Smooth muscle cell (in vitro differentiated cells): ENCODE measurements around the gene CPM. TPM values are rescaled to one million over a fixed set of nuclear protein-coding genes. Genes with fewer than 3 reads are reported as not detected.

ENCODE experiments used
- DNase-seq: peaks from one replicate; lab custom pipeline; 2025; ENCODE audit not compliant: unreplicated experiment; lab: John Stamatoyannopoulos, UW
- H2AFZ ChIP-seq: fragments of 200-600 bp; sonication (generic); 2 replicates; pipeline ENCODE4 v1.6.0; 2016; ENCODE audit warnings: antibody characterized with exemption, low read depth, mild to moderate bottlenecking
- H3F3A ChIP-seq: fragments of 200-600 bp; sonication (generic); 2 replicates; pipeline ENCODE4 v1.6.0; 2017; ENCODE audit warnings: antibody characterized with exemption, low read depth
- H3K27ac ChIP-seq: fragments of 200-600 bp; sonication (generic); 2 replicates; pipeline ENCODE4 v1.5.1; 2016; ENCODE audit warnings: low read depth, mild to moderate bottlenecking
- H3K27me3 ChIP-seq: fragments of 200-600 bp; sonication (generic); 2 replicates; pipeline ENCODE4 v1.6.1; 2016; ENCODE audit warnings: low read depth, mild to moderate bottlenecking
- H3K36me3 ChIP-seq: fragments of 200-600 bp; sonication (generic); 2 replicates; pipeline ENCODE4 v1.5.1; 2016; ENCODE audit warnings: low read depth
- H3K4me1 ChIP-seq: fragments of 200-600 bp; sonication (generic); 2 replicates; pipeline ENCODE4 v1.5.1; 2016; ENCODE audit warnings: low read depth
- H3K4me2 ChIP-seq: fragments of 200-600 bp; sonication (generic); 2 replicates; pipeline ENCODE4 v1.6.0; 2016; ENCODE audit warnings: mild to moderate bottlenecking
- H3K4me3 ChIP-seq: fragments of 200-600 bp; sonication (generic); 2 replicates; pipeline ENCODE4 v1.5.1; 2016; ENCODE audit warnings: mild to moderate bottlenecking
- H3K79me2 ChIP-seq: fragments of 200-600 bp; sonication (generic); 2 replicates; pipeline ENCODE4 v1.6.0; 2016; ENCODE audit warnings: low read depth, mild to moderate bottlenecking
- H3K9ac ChIP-seq: fragments of 200-600 bp; sonication (generic); 2 replicates; pipeline ENCODE4 v1.6.0; 2016; ENCODE audit warnings: low read depth
- H3K9me3 ChIP-seq: fragments of 200-600 bp; sonication (generic); replicated peaks from 2 replicates; pipeline ENCODE4 v1.5.1; 2016; ENCODE audit warnings: low read depth
- H4K20me1 ChIP-seq: fragments of 200-600 bp; sonication (generic); 2 replicates; pipeline ENCODE4 v1.6.0; 2016; ENCODE audit warnings: low read depth
- WGBS: methylation state at CpG from one replicate; pipeline ENCODE4 v1.1.7; 2016; ENCODE audit warnings: low lambda C conversion rate; 5-methylcytosine and 5-hydroxymethylcytosine counted together
- polyA plus RNA-seq: library from polyadenylated mRNA; unstranded; fragments of >200 nt; fragmentation: Nextera tagmentation; extraction: Ambion mirVana; gene quantifications from 2 replicates; pipeline ENCODE4 v1.2.1, GENCODE V29; 2016
- total RNA-seq: library from RNA; depleted of rRNA; stranded (reverse); fragments of >200 nt; gene quantifications from 2 replicates; pipeline ENCODE4 v1.2.3, GENCODE V29; 2014
- TF ChIP-seq, protein P1 (sequence below): fragments of 200-600 bp; sonication (generic); IDR thresholded peaks from 2 replicates; pipeline ENCODE4 v1.5.1; 2017; ENCODE audit warnings: borderline replicate concordance, mild to moderate bottlenecking, antibody characterized with exemption; ENCODE audit not compliant: insufficient read depth, poor library complexity, severe bottlenecking

The CPM gene
- total and polyA plus RNA-seq, 2 experiments from 2014 or later, result 0.57 to 6.2 TPM

DNA sequence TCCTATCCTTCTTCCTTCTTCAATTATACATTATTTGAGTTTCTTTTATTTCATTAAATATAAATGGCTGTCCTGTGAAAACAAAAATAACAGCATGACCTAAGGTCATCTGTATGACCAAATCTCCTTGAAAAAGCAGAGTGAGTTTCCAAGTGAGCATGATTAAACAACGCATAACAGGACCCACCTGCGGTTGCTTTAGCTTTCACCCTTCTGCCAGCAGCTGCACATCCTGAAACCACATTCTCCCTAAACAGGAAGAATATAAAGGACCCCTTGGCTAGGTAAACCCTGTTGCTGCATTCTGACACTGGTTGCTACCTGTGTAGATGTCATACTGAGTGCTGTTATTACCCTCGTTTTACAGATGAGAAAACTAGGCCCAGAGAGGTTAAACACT lies 42.8 kb upstream of the CPM start:
- TF ChIP-seq, protein P1, sequence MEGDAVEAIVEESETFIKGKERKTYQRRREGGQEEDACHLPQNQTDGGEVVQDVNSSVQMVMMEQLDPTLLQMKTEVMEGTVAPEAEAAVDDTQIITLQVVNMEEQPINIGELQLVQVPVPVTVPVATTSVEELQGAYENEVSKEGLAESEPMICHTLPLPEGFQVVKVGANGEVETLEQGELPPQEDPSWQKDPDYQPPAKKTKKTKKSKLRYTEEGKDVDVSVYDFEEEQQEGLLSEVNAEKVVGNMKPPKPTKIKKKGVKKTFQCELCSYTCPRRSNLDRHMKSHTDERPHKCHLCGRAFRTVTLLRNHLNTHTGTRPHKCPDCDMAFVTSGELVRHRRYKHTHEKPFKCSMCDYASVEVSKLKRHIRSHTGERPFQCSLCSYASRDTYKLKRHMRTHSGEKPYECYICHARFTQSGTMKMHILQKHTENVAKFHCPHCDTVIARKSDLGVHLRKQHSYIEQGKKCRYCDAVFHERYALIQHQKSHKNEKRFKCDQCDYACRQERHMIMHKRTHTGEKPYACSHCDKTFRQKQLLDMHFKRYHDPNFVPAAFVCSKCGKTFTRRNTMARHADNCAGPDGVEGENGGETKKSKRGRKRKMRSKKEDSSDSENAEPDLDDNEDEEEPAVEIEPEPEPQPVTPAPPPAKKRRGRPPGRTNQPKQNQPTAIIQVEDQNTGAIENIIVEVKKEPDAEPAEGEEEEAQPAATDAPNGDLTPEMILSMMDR, result no peak
- Histone ChIP-seq H3K36me3 (no peaks in the 10 kb centered on the region), H3K4me2 (no peak overlapping the region), H3K4me1 (no peaks in the 10 kb centered on the region), H3K9me3 (no peaks in the 10 kb centered on the region), H3K79me2 (no peaks in the 10 kb centered on the region), H3K27ac (no peak overlapping the region), H4K20me1 (no peaks in the 10 kb centered on the region), H3K9ac (no peak overlapping the region), H3K27me3 (no peaks in the 10 kb centered on the region), H3F3A (no peaks in the 10 kb centered on the region), H3K4me3 (no peak overlapping the region), H2AFZ (no peak overlapping the region)
- 88% methylated on average over 3 of the region's 3 CpGs for WGBS
- DNase-seq, result no peak

DNA sequence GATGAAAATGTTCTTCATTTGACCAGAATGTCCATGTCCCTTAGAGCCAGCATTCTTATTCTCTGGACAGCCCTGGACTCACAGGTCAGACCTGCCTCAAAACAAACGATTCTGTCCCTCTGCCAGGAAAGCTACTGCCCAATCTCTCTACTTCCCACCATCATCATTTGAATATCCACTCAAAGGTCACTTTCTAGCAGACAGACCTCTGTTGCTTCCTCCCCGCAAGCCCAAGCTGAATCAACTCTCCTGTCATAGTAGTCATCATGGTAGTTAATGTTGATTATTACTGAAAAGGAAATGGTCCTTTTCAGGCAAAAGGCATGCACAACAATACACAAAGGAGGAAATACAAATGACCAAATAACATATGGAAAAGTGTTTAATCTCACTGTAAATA lies 39.6 kb upstream of the CPM start:
- no peaks in the 10 kb centered on the region for H3K79me2 ChIP-seq
- no peak overlapping the region for H3K27ac ChIP-seq
- 89% methylated on average over 2 of the region's 2 CpGs for WGBS
- H3K4me1 ChIP-seq, result no peaks in the 10 kb centered on the region
- H2AFZ ChIP-seq, result no peak overlapping the region
- H3F3A ChIP-seq, result no peaks in the 10 kb centered on the region
- H4K20me1 ChIP-seq, result no peaks in the 10 kb centered on the region
- H3K4me2 ChIP-seq, result no peak overlapping the region
- no peaks in the 10 kb centered on the region for H3K27me3 ChIP-seq
- H3K4me3 ChIP-seq, result no peak overlapping the region
- H3K9ac ChIP-seq, result no peak overlapping the region
- H3K9me3 ChIP-seq, result no peaks in the 10 kb centered on the region
- H3K36me3 ChIP-seq, result no peaks in the 10 kb centered on the region
- TF ChIP-seq, protein P1, result no peak
- no peak for DNase-seq

DNA sequence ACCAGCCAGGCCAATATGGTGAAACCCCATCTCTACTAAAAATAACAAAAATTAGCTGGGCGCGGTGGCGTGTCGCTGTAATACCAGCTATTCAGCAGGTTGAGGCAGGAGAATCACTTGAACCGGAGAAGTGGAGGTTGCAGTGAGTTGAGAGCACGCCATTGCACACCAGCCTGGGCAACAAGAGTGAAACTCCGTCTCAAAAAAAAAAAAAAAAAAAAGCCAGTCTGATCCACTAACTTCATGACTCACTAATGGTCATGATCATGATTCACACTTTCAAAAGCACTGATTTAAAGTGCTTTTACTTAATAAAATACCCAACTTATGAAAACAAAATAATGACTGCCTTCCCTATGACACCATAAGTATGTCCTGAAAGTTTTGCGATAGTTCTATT lies 38.4 kb upstream of the CPM start:
- WGBS, result 65% methylated on average over 8 of the region's 8 CpGs
- Histone ChIP-seq H3K36me3 (no peaks in the 10 kb centered on the region), H3K27me3 (no peaks in the 10 kb centered on the region), H3K4me2 (peak overlapping the region; percentile 57), H2AFZ (no peak overlapping the region), H3K4me1 (no peaks in the 10 kb centered on the region), H4K20me1 (no peaks in the 10 kb centered on the region), H3K9me3 (no peaks in the 10 kb centered on the region), H3K79me2 (no peaks in the 10 kb centered on the region), H3K27ac (peak overlapping the region; percentile 85), H3K4me3 (no peak overlapping the region), H3F3A (no peaks in the 10 kb centered on the region), H3K9ac (no peak overlapping the region)
- DNase-seq, result no peak
- TF ChIP-seq, protein P1, result no peak

DNA sequence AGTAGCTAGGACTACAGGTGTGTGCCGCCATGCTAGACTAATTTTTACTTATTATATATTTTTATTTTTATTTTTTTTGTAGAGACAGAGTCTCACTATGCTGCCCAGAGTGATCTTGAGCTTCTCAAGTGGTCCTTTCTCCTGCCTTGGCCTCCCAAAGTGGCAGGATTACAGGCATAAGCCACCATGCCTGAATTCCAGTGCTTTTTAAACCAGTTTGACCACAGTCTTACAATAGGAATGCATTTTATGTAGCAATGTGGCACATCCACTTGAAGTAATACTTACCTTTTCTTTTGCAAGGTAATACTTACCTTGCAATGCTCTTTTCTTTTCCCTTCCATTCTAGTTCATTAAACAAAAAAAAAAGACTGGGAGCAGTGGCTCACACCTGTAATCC lies 38.0 kb upstream of the CPM start:
- Histone ChIP-seq H3K36me3 (no peaks in the 10 kb centered on the region), H3K9me3 (no peaks in the 10 kb centered on the region), H3K9ac (no peak overlapping the region), H3K4me1 (no peaks in the 10 kb centered on the region), H3K27ac (peak overlapping the region; percentile 85), H3K79me2 (no peaks in the 10 kb centered on the region), H3F3A (no peaks in the 10 kb centered on the region), H4K20me1 (no peaks in the 10 kb centered on the region), H3K4me3 (no peak overlapping the region), H3K27me3 (no peaks in the 10 kb centered on the region), H2AFZ (no peak overlapping the region), H3K4me2 (no peak overlapping the region)
- no peak for DNase-seq
- WGBS, result 94% methylated on average over 1 of the region's 1 CpG
- TF ChIP-seq, protein P1, result no peak
